Psoas muscle (tissue), 8 donors: Measurements from ENCODE around the gene NCS1. TPM values are rescaled to one million over a fixed set of nuclear protein-coding genes. Genes with fewer than 3 reads are reported as not detected.

Source experiments
- ATAC-seq, 4 donors: fragments of 200-7000 bp; cut with Tn5 transposase; one replicate each; pipeline ENCODE4 v1.9.1; 2020; ENCODE audit warnings: moderate library complexity in 3 of 4, mild to moderate bottlenecking in 2 of 4
- DNase-seq, 2 donors: peaks; one replicate each; pipeline ENCODE4 v3.0.0-alpha.2; 2020
- H3K27ac ChIP-seq: fragments of 200-600 bp; one replicate; pipeline ENCODE4 v1.8.0; 2022
- H3K27me3 ChIP-seq, 3 donors: fragments of 200-600 bp in 1 of 3; one replicate each; pipeline versions ENCODE4 v1.6.1 to v1.8.0; 2013 to 2022; ENCODE audit warnings: low read length in 2 of 3, mild to moderate bottlenecking in 2 of 3, moderate library complexity in 1 of 3; ENCODE audit not compliant: insufficient read depth in 3 of 3
- H3K36me3 ChIP-seq, 2 donors: fragments of 200-600 bp in 1 of 2; one replicate each; pipeline versions ENCODE4 v1.6.1 to v1.8.0; 2013 to 2022; ENCODE audit warnings: low read depth in 1 of 2, mild to moderate bottlenecking in 1 of 2, moderate library complexity in 1 of 2; ENCODE audit not compliant: insufficient read depth in 1 of 2
- H3K4me1 ChIP-seq: fragments of 200-600 bp; one replicate; pipeline ENCODE4 v1.8.0; 2022
- H3K4me3 ChIP-seq: fragments of 200-600 bp; one replicate; pipeline ENCODE4 v1.8.0; 2022; ENCODE audit warnings: mild to moderate bottlenecking
- H3K9me3 ChIP-seq: fragments of 200-600 bp; one replicate; pipeline ENCODE4 v1.8.0; 2022
- WGBS, 3 donors: extraction: QIAGEN DNeasy Blood & Tissue Kit; methylation state at CpG; one replicate each; pipeline versions ENCODE4 v1.1.6 to v1.1.7; 2013; 5-methylcytosine and 5-hydroxymethylcytosine counted together
- intact Hi-C, 2 donors: fragments of 100-400 bp; cut with DNase I; formaldehyde crosslinking; loops; one replicate each; pipeline versions ENCODE4 v1.11.0 to v1.14.2; 2022
- polyA plus RNA-seq, 3 donors: library from polyadenylated mRNA; stranded (reverse); fragments of 200-250 nt; gene quantifications; one replicate each; pipeline ENCODE4 v1.2.3, GENCODE V29; 2013
- total RNA-seq, 4 donors: library from RNA; stranded (reverse); fragmentation: NEBNext Ultra II Directional in 2 of 4; extraction: Animal tissue kit (Norgen Biotek cat#: 25700) in 2 of 4; gene quantifications; one replicate each; pipeline versions ENCODE4 v1.2.1 to v1.2.4, GENCODE V29; 2021 to 2023
- TF ChIP-seq, protein P1 (sequence below): fragments of 200-600 bp; IDR thresholded peaks from one replicate; pipeline ENCODE4 v1.8.0; 2022; ENCODE audit warnings: antibody characterized with exemption
- donor health status: healthy with polysubstance abuse.
- donor health status: DM: no; HTN: no; CAD: no; lungs with moderate emphysema.
- donor health status: Bipolar disorder and iron deficiency.
- donor health status: healthy.
- donor health status: DM: yes; HTN: yes; CAD: no.
- donor health status: DM: no; HTN: no; CAD: no.
- donor health status: DM: no; HTN: no; CAD: no.
- donor health status: DM: yes; HTN: yes; CAD: no.

The NCS1 gene
- total and polyA plus RNA-seq, 7 donors = 2.9 to 7.5 (median 3.8) TPM

DNA sequence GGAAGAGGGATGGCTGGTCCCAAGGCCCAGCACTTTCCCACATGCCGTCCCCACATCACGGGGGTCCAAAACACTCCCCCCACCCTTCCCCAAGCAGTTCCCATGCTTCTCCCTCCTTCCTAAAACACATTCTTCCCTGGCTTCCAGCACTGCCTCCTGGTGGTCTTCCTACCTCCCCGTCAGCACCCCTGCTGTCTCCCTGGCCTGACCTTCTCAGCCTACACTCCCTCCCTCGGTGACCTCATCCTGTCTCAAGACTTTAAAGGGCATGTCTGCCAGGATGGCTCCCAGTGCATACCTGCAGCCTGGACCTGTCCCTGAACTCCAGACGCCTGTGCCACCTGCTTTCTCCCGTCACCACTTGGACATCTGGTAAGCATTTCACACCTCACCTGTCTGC, 4.3 kb upstream of the NCS1 start:
- Histone ChIP-seq H3K27ac (no peak overlapping the region), H3K4me1 (no peaks in the 10 kb centered on the region), H3K4me3 (no peak overlapping the region), H3K9me3 (no peaks in the 10 kb centered on the region), H3K27me3 (peaks cover 0 to under 1% (median under 1%) of the 10 kb centered on the region in 3 donors), H3K36me3 (no peaks in the 10 kb centered on the region)
- intact Hi-C loops = no loop called here
- 76 to 80% (median 79%) methylated on average over 6 of the region's 6 CpGs for WGBS, 3 donors
- no peak for DNase-seq
- TF ChIP-seq, protein P1, sequence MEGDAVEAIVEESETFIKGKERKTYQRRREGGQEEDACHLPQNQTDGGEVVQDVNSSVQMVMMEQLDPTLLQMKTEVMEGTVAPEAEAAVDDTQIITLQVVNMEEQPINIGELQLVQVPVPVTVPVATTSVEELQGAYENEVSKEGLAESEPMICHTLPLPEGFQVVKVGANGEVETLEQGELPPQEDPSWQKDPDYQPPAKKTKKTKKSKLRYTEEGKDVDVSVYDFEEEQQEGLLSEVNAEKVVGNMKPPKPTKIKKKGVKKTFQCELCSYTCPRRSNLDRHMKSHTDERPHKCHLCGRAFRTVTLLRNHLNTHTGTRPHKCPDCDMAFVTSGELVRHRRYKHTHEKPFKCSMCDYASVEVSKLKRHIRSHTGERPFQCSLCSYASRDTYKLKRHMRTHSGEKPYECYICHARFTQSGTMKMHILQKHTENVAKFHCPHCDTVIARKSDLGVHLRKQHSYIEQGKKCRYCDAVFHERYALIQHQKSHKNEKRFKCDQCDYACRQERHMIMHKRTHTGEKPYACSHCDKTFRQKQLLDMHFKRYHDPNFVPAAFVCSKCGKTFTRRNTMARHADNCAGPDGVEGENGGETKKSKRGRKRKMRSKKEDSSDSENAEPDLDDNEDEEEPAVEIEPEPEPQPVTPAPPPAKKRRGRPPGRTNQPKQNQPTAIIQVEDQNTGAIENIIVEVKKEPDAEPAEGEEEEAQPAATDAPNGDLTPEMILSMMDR = no peak
- ATAC-seq = no peak

DNA sequence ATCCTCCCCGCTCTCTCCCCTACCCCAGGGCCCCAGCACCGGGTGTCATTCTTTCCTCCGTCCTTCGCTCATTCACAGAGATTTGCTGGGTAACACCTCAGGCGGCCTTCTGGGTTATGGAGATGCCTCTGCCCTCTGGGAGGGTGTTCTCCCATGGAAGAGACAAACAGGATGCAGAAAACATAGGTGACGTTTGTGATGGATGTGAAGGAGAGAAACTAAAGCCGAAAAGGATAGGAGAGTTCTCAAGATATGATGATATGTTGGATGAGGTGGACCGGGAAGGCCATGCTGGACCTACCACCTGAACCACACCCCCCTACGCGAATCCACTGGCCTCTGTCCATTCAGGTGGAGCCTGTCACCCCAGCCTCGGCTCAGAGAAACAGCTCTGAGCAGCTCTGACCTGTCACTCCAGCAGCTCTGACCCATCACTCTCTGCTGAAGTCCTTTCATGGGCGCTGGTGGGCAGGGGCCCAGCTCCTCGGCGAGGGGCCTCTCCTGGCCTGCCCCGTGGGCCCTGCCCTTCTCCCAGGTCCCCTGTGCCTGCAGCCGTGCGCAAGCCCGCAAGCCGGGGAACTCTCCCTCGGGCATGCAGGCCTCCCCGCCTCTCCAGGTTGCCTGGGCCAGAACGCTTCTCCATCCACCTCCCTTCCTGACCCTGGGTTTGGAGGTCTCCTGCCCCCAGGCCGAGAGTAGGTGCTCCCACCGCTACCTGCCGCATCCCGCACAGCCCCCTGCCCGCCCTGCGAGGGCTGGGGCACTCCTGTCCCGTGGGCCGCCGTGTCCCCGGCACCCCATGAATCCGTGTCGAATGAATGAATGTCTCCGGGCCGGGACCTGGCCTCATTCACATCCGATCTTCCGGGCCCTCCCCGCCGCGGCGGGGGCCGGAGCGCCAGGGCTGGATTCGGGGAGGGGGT, 717 bp upstream of the NCS1 start:
- no peaks in the 10 kb centered on the region for H3K9me3 ChIP-seq
- intact Hi-C loops = no loop called here
- ATAC-seq (peak in 3 of 4 donors; percentile 14 to 41 (median 20)), DNase-seq (no peak)
- no peak overlapping the region for H3K27ac ChIP-seq
- H3K36me3 ChIP-seq = no peaks in the 10 kb centered on the region
- TF ChIP-seq, protein P1 = no peak
- H3K27me3 ChIP-seq = peaks cover 0 to 14% (median 12%) of the 10 kb centered on the region in 3 donors
- H3K4me1 ChIP-seq = peaks cover 5% of the 10 kb centered on the region
- WGBS, 3 donors = 29 to 32% (median 29%) methylated on average over 38 to 45 of the region's 45 CpGs
- peak overlapping the region; percentile 51 for H3K4me3 ChIP-seq

DNA sequence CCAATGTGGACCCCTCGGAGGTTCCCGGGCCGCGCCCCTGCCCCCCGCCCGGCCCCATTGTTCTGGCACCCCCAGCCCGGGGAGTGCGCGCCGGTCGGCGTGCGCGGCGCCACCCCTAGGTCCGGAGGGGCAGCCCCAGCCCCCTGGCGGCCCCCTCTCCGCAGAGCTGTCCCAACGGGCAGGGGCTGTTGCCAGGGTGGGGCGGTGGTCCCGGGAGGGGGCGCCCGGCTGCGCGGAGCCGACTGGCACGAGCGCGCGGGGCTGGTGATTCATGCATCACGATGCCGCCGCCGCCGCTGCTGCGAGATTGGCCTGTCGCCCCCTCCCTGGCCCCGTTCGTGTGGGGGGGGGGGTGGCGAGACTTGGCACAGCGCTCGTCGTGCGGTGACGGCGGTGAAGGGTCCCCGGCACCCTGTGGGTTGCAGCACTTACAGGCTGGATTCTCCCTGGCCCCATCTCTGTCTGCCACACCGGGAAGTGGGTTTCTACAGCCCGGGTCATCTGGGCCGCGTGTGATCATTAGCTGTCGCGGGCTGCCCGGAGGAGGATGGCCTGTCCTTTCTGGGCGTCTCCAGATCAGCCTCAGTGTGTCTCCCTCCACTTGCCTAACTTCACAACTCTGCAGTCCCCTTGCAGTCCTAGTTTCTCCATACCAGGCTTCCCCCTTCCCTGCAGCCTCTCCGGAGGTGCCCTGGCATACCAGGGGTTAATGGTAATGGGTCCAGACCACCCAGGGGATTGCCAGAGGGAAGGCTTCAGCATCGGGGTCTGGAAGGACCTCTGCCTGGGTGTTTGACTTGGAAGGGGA, 858 bp downstream of the NCS1 start:
- TF ChIP-seq, protein P1 = no peak
- H3K4me3 ChIP-seq = peak overlapping the region; percentile 64
- H3K9me3 ChIP-seq = no peaks in the 10 kb centered on the region
- WGBS, 3 donors = 4 to 7% (median 5%) methylated on average over 21 to 56 of the region's 57 CpGs
- H3K4me1 ChIP-seq = peaks cover 5% of the 10 kb centered on the region
- intact Hi-C loops = no loop called here
- peaks cover 0 to 14% (median 12%) of the 10 kb centered on the region in 3 donors for H3K27me3 ChIP-seq
- no peak overlapping the region for H3K27ac ChIP-seq
- ATAC-seq = peak in 2 of 4 donors; percentile 14 to 15
- no peaks in the 10 kb centered on the region for H3K36me3 ChIP-seq
- peak in 1 of 2 donors; percentile 44 for DNase-seq

DNA sequence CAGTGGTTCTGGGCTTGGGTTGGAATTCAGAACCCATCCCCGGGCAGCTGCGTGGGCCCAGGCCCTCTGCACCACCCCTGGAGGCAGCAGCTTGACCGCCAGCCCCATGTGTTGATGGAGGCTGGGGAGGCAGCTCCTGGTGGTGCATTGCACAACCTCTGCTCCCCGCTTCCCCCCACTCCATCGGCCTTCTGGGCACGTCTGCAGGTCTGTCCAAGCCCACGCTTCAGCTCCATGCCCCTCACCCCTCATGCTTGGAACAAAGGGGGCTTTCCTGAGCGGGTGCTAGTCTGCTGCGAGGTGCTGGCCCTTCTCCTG, 1.4 kb downstream of the NCS1 start:
- DNase-seq = no peak
- ATAC-seq = no peak

More for the DNA sequence above, 1.4 kb downstream of the NCS1 start:
- Histone ChIP-seq H3K36me3 (no peaks in the 10 kb centered on the region), H3K27me3 (peaks cover 0 to 14% (median 12%) of the 10 kb centered on the region in 3 donors), H3K4me1 (peaks cover 5% of the 10 kb centered on the region), H3K9me3 (no peaks in the 10 kb centered on the region), H3K4me3 (peak overlapping the region; percentile 64), H3K27ac (no peak overlapping the region)
- TF ChIP-seq, protein P1 = no peak
- 69 to 83% (median 70%) methylated on average over 9 of the region's 9 CpGs for WGBS, 3 donors
- intact Hi-C loops = no loop called here
